MM.1S (cell line): Measurements from ENCODE around the gene LRIG3.

Source experiments
- CTCF ChIP-seq: fragments of 300-600 bp; sonication (generic); IDR thresholded peaks from 2 replicates; pipeline ENCODE4 v1.5.1; 2016; ENCODE audit warnings: antibody characterized with exemption, low read length, mixed read lengths
- EZH2 ChIP-seq: fragments of 300-600 bp; sonication (generic); optimal IDR thresholded peaks from 2 replicates; pipeline ENCODE3; 2017; ENCODE audit warnings: low read depth, mild to moderate bottlenecking, antibody characterized with exemption, low read length, mixed read lengths

- TF ChIP-seq CTCF, result no peak
- TF ChIP-seq EZH2, result no peak
Observed at GRCh38 chr12:58915037-58915436, 5.3 kb downstream of the LRIG3 start.
